Measurements from ENCODE around the gene PHPT1.
"Not testable (repeated sequence)": the region's sequence is repeated elsewhere in the genome, so short reads cannot be mapped to it uniquely, and the experiment has no call there.

PHPT1 gene

DNA sequence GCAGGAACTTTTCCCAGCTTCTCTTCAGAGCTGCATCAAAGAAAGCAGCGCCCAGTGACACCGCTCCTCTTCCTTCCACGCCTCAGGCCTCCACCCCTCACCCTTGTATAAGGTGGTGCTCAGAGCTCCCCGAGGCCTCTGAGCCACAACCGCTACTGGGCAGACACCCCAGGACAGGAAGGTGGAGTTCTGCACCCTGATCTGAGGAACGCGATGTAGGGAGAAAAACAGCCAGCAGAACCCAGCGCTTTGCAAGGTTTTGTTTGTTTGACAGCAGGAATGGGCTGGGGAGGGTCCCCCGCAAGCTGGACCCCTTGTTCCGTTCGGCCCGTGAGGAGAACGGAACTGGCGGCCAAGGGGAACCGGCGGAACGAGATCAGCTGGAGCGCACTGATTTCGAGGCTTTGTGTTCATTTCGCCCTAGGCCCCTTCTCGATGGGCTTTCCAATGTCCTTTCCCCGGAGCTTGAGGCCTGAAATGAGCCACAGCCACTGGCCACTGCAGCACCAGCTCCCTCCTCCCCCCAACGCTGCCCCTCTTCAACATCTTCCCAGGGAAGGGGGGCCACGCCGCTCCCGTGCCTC lies 12.8 kb downstream of the PHPT1 start:
- DNase-seq: no peak

DNA sequence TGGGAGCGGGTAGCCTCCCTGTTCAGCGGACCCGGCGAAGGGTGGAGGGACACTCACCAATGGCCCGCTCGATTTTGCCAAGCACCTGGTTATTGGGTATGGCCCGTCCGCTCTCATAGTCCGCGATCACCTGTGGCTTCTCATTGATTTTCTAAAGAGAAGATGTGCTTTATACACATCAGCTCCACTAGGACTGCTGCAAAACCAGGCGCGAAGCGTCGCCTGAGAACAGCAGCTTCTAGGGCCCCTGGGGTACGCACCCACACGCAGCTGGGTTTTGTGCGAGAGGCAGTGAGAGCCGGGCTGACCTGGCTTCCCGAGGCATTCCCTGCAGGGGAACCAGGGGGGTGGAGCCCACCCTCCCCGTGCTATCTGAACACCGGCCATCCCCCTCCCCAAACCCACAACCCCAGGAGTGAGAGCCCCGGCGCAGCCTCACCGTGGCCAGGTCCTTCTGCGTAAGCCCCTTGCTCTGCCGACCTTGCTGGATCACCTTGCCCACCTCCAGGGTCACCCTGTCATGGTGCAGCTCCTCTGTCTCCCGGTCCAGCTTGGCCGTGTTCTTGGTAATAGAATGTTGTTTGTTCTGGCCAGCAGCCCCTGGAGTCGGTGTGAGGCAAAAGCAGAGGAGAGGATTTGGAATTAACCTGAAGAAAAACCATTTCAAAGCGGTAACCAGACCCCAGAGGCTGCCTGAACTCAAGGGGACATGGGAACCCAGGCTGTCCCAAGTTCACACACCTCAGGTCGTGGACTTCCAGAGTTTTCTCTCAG lies 13.8 kb downstream of the PHPT1 start:
- DNase-seq: no peak

DNA sequence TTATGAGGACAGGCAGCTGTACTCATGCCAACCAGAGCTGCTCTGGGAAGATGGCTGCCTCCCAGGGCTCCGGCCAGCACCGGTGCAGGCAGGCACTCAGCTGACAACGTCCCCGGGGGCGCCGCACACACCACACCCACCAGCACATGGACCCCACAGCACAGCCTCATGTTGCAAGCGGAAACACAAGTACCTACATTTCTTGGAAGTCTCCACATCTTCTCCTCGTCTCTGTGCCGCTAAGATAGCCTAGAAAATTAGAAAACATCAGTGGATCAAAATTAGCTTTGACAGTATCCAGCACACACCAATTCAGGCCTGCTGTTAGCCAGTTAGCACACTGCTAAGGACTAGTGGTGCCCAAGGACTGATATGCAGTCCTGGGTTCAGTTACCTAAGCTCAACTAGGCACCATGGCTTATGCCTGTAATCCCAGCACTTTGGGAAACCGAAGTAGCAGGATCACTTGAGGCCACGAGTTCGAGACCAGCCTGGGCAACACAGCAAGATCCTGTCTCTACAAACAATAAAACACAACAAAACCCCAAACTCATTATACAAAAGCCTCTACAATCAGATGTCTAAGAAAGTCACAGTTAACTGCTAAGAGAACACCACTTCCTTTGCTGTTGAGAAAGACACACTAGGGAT lies 14.5 kb downstream of the PHPT1 start:
- no peak for DNase-seq

DNA sequence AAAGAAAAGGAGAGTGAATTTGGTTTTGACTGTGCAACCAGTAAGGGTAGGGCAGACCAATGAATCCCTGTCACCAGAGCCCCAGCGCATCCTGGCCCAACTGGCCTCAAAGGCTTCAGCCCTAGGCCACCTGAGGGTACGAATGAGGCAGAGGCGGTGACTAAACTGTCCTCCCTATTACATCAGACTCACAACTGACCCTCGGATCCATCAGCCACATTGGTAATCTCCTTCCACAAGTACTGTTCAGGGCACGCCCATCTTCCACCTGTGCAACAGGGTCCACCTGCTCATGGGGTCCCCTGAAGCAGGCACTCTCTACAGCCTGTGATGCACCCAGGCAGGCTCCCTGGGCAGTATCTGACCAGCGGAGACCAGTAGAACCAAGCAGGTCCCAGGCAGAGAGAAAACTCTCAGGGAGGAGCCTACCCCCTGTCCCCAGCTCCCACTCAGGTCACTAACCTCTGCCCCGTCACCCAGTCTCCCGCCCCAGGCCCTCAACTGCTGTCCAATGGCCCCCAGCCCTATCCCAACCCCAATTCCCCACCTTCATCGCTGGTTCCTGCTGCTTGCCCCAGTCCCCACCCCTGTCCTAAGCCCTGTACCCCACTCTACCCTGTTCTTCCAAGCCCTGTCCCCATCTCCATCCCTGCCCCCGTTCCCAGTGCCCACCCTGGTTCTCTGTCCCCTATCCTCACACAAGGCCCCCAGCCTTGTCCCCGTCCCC lies 16.0 kb downstream of the PHPT1 start:
- no peak for DNase-seq

DNA sequence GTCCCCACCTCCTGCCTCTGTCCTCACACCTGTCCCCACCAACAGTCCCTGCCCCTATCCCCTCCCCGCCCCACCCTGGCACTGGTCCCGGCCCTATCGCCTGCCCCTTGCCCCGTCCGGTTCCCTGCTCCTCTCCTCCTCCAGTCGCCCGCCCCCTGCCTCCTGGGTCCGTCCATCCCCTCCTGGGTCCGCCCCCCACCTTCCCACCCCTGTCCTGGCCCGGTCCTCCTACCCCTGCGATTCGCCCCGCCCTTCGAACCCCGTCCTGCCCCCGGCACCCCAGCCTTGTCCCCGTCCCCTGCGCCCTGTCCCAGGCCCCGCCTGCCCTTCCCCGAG lies 16.5 kb downstream of the PHPT1 start:
- DNase-seq: no peak

DNA sequence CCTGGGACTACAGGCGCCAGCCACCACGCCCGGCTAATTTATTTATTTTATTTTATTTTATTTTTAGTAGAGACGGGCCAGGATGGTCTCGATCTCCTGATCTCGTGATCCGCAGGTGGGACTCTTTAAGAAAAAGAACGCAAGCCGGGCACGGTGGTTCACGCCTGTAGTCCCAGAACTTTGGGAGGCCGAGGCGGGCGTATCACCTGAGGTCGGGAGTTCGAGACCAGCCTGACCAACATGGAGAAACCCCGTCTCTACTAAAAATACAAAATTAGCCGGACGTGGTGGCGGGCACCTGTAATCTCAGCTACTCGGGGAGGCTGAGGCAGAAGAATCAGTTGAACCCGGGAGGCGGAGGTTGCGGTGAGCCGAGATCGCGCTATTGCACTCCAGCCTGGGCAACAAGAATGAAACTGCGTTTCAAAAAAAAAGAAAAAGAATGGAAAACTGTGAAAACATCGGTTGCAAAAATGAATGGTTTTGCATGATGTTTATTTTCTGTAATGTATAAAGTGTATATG lies 17.8 kb downstream of the PHPT1 start:
- not testable (repeated sequence) for DNase-seq

DNA sequence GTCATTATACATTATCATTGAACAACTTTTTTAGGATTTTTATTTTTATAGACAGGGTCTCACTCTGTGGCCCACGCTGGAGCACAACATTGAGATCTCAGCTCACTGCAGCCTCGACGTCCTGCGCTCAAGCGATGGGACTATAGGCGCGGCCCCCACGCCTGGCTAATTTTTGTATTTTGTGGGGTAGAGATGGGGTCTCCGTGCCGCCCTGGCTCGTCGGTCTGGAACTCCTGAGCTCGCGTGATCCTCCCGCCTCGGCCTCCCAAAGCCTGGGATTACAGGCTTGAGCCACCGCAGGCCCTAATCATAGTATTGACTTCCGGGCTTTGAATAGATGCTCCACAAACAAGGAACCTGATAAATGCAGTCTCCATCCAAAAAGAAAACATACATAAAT lies 18.3 kb downstream of the PHPT1 start:
- no peak for DNase-seq

DNA sequence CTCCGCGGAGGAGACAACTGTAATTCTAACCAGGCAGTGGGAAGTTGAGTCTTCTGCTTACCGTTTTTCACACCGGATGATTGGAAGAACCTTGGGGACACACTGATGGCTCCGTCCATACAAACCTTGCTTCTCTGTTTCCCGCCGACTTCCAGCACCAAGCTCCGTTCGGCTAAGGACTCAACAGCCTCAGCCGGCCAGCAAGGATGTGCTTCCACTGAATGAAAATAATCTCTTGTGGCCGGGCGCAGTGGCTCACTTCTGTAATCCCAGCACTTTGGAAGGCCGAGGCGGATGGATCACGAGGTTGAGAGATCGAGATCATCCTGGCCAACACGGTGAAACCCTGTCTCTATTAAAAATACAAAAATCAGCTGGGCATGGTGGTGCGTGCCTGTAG lies 18.7 kb downstream of the PHPT1 start:
- no peak for DNase-seq

DNA sequence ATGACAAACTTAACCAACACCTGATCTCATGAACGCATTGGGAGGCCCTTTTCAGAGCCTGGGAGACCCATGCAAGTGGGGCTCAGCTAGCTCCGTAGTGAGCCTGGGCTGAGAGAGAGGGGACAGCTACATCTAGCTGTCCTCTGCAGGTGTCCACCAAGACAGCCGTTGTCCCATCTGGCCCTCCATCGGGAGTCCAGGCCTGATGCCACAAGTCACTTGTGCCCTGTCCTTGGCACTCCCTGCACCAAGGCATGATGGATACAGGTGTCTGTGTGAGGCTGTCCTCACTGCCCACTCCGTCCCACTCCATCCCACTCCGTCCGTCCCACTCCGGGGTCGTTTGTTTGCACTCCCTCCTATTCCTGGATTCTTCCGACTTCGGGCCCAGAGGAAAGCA lies 19.4 kb downstream of the PHPT1 start:
- DNase-seq: no peak

DNA sequence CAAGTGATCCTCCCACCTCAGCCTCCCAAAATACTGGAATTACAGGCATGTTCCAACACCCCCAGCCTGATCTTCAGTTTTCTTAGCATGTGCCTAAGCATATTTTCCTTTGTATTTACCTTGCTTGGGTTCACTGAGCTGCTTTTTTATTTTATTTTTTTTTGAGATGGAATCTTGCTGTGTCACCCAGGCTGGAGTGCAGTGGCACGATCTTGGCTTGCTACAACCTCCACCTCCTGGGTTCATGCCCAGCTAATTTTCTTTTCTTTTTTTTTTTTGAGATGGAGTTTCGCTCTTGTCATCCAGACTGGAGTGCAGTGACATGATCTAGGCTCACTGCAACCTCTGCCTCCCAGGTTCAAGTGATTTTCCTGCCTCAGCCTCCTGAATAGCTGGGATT lies 20.4 kb downstream of the PHPT1 start:
- not testable (repeated sequence) for DNase-seq

DNA sequence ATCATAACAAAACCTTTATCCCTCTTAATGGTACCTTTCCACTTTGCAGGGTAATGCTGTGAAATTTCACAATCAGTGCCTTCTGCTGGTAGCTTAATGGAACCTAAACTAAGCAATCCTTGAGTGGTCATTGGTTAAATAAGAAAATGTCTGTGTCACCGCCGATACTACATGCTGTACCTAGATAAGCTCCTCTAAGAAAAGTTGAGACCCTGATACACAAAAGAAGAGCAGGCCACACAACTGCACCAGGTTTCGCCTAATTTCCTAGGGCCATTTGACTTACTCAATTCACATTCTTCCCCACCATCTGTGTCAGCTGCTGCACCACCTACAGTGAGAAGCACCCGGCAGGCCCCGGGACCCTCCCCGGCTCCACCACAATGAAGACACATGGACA lies 25.9 kb downstream of the PHPT1 start:
- DNase-seq: no peak

DNA sequence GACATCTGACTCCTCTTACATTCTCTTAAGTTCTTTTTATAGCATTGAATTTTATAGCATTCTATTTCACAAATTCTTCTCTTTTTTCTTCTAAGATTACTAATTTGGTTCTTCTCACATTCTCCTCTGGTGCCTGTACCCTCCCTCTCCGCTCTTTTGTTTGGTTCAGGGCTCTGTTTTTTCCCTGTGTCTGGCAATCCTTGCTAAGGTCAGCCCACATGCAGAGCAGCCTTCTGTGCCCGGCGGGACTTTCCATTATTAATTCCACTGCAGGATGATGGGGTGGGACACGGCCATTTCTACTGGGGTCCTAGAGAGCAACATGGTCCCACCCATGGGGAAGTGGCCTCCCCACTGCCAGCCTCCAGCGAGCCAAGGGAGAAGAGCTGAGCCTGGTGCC lies 27.3 kb downstream of the PHPT1 start:
- no peak for DNase-seq

DNA sequence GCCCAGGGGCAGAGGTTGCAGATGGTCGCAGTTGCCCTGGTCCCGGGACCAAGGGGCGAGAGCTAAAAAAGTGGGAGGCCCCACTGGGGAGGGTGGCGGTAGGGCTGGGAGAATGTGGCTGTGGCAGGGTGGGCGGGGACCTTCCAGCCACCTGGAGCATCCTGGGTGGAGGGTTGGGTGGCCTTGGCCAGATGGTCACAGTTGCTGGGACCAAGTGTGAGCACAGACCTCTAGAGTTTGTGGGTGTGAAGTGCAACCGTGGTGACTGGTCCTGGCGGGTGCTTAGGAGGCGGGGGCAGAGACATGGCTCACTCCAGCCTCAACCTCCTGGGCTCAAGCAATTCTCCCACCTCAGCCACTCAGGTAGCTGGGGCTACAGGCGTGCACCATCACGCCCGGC lies 31.4 kb downstream of the PHPT1 start:
- DNase-seq: no peak

DNA sequence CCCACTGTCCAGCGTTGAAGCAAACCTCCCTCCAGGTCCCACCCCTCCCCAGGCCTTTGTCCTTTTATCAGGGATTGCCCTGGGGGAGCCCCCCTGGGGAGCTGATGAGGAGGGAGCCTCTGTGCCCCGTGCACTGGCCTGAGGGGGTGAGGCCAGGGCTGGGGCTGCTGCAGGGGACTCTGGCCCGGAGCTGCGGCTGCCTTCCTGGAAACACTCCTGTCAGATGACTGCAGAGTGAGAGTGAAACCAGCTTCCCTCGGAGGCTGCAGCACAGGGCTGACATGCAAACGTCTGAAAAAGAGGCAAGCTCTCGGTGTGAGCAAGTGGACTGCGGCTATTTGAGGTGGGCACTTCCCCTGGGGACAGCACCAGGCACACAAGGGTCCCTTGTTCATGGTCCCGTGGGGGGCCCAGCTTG lies 32.5 kb downstream of the PHPT1 start:
- no peak for DNase-seq

DNA sequence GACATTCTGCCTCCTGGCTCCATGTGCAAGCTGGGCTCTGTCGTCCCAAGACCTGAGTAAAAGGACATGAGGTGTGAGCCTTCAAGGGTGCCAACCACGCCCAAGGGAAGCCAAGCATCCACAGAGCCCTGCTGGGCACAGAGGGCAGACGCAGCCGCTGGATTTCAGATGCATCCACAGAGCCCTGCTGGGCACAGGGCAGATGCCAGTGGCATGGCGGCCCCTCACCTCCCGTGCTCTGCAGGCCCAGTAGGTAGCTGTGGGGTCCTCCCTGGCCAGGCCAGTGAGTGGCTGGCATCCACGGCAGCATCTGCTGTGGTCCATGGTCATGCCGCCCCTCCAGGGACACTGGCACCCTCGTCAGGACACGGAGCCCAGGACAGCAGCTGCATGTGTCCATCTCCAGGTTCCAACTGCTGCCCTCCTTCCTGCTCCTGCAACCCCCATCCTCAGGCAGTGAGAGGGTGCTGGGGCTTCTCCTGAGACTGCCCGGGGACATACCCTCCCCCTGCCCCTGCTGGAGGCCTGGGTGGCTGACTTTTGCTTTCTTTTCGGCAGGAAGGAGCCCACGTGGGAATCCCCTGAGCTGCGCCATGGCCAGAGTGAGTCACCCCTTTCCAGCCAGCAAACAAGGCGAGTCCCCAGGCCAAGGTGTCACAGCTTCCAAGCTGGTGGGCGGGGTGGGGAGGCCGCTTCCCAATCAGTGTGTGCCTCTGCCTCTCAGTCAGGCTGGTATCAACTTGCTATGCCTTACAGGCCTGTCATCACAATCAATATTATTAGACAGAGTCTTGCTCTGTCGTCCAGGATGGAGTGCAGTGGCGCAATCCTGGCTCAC lies 33.1 kb downstream of the PHPT1 start:
- DNase-seq: no peak

DNA sequence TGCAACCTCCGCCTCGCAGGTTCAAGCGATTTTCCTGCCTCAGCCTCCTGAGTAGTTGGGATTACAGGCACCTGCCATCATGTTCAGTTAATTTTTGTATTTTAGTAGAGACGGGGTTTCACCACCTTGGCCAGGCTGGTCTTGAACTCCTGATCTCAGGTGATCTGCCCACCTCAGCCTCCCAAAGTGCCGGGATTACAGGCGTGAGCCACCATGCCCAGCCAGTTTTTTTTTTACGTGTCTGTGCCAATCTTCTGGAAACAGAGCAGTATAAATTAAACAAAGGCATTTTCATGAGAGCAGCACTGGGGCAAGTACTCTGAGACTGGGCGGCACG lies 33.7 kb downstream of the PHPT1 start:
- DNase-seq: not testable (repeated sequence)

DNA sequence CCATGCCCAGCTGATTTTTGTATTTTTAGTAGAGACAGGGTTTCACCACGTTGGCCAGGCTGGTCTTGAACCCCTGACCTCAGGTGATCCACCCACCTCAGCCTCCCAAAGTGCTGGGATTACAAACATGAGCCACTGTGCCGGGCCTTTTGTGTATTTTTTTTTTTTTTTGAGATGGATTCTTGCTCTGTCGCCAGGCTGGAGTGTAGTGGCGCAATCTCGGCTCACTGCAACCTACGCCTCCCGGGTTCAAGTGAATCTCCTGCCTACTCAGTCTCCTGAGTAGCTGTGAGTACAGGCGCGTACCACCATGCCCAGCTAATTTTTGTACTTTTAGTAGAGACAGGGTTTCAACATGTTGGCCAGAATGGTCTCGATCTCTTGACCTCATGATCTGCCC lies 34.5 kb downstream of the PHPT1 start:
- not testable (repeated sequence) for DNase-seq

DNA sequence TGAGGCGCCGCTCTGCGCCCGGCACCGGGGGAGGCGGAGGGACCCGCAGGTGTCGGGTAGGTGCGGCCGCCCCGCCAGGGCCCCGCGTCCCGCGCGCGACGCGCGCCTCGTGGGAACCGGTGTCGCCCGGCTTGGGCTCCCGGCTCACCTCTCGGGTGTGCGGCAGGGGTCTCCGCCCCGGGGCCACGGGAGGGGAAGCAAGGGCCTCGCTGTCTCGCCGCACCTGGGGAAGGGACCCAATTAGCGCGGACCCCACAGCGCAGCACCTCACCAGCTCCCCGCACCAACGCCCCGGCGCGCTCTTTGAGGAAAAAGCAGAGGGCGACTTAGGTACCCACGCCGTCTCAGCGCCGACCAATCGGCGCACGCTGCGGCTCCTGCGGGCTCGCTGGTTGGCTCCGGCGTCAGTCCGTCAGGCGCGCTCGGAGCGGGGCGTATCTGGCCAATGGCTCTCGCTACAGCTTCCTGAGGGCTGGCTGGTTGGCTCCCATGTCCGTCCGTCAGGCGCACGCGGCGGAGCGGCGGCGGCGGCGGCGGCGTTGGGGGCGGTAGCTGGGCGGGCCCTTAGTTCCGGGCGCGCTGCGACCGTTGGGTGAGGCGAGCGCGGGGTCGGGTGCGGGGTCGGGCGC lies 36.9 kb downstream of the PHPT1 start, which contains the start of gene TRAF2:
Gene TRAF2, plus strand, starts transcription at position 567 of the 629 bp plus-strand sequence. CDS start 12,225 bp downstream, outside the sequence.
- DNase-seq: peak; percentile 83

DNA sequence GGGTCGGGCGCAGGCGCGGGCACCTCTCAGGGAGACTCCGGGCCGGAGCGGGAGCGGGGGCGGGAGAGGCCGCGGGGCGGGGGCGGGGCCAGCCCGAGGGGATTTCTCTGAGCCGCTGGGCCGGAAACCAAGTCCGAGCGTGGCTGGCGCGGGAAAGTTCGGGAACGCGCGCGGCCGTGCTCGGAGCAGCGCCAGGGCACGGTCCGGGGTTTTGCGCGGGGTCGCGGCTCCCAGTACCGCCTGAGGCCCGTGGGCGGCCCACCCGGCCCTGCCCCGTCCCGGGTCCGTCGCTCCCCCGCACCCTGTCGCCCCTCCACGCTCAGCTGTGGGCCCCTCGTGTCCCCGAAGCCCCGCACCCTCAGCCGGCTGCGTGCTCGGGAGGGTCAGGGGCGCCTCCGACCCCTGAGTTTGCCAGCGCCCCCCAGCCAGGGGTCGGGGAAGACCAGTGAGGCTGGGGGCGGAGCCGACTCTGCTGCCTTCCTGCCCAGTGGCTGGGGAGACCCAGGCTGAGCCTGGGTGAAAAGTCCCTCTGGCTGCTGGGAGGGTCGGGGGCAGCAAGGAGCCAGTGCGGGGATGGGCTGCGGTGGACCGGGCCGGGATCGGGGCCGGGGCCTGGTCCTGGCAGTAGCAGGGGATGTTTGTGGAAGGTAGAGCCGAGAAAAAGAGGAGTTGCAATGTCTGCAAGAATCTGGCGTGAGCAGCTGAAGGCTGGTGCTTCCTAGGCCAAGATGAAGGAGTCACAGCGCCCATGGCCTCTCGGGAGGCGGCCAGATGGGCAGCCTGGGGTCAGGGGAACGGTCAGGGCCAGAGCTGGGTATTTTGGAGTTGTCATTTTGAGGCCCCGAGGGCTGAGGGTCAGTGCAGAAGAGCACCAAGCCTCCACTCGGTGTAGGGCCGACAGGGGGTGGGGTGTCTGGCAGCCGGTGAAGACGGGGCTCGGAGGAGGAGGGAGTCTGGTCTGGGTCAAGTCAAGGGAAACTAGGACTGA lies 37.7 kb downstream of the PHPT1 start:
- DNase-seq: no peak

DNA sequence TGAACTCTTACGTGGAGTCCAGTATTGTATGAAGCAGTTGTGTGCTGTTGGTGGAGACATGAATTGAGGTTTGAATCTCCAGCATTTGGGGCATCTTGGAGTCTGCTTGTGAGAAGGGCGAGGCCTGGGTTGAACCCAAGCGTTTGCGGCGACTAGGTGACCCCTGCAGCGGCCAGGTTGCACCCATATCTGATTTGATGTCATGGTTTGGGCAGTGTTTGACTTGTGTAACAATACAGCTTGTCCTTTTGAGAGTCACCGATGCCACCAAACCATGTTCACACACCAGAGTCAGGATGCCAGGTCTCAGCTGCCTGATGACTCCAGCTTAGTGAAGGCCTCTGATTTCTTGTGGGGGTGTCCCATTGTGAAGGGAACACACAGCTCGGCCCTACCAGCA lies 39.2 kb downstream of the PHPT1 start:
- DNase-seq: no peak

DNA sequence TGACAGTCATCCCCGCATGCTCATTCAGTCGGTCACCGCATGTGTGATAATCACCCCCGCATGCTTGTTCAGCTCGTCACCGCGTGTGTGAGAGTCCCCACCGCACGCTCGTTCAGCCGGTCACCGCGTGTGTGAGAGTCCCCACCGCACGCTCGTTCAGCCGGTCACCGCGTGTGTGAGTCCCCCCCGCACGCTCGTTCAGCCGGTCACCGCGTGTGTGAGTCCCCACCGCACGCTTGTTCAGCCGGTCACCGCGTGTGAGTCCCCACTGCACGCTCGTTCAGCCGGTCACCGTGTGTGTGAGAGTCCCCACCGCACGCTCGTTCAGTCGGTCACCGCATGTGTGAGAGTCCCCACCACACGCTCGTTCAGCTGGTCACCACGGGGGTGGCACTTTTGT lies 40.6 kb downstream of the PHPT1 start:
- DNase-seq: no peak
